A673 (cell line): ENCODE measurements around the gene FBXO45.

ENCODE experiments used
- EZH2 ChIP-seq: fragments of 200-600 bp; sonication (generic); IDR thresholded peaks from 2 replicates; pipeline ENCODE4 v1.6.1; 2017; ENCODE audit warnings: borderline replicate concordance, low read depth, mild to moderate bottlenecking, mixed read lengths, antibody characterized with exemption, low read length; ENCODE audit not compliant: poor library complexity, severe bottlenecking
- TF ChIP-seq, protein P1 (sequence below): fragments of 300-800, 200-600 bp; sonication (generic); conservative IDR thresholded peaks from 2 replicates; pipeline ENCODE4 v1.5.1; 2017; ENCODE audit warnings: low read depth, mild to moderate bottlenecking, antibody characterized with exemption, low read length, moderate library complexity, mixed read lengths

DNA sequence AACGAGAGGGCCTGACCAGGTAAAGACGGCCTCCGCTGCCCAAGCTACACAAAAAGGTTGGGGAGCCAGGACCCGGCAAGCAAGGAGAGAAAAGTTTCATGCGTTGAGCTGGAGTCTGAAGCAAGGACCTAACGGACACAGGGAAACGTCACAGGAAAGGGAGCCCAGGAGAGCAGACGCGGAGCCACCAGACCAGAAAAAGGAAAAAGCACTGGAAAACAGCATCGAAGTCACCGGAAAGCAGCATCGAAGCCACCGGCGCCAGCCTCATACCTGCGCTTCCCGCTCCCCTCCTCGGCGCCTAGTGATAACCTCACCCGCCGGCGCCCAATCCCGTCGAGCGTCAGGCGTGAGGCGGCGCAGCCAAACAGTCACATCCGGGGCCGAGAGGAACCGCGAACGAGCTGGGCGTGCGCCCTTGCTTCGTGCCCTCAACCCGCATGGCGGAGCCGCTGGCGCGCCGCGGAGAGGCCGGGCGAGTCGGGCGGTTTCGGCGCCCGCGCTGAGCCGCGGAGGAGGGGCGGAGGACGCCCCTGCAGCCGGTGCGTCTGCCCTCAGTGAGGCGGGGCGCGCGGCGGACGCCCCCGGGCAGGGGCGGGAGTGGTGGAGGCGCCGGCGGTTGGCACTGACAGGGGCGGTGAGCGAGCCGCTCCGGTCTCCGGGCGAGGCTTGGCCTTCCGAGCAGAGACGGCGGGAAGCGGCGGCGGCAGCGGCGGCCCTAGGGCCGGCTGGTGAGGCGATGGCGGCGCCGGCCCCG, at the start of gene FBXO45, which contains the start of gene WDR53:
- TF ChIP-seq, protein P1, sequence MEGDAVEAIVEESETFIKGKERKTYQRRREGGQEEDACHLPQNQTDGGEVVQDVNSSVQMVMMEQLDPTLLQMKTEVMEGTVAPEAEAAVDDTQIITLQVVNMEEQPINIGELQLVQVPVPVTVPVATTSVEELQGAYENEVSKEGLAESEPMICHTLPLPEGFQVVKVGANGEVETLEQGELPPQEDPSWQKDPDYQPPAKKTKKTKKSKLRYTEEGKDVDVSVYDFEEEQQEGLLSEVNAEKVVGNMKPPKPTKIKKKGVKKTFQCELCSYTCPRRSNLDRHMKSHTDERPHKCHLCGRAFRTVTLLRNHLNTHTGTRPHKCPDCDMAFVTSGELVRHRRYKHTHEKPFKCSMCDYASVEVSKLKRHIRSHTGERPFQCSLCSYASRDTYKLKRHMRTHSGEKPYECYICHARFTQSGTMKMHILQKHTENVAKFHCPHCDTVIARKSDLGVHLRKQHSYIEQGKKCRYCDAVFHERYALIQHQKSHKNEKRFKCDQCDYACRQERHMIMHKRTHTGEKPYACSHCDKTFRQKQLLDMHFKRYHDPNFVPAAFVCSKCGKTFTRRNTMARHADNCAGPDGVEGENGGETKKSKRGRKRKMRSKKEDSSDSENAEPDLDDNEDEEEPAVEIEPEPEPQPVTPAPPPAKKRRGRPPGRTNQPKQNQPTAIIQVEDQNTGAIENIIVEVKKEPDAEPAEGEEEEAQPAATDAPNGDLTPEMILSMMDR: no peak
- no peak for TF ChIP-seq EZH2
